ENCODE results near the gene NSUN6. TPM values are rescaled to one million over a fixed set of nuclear protein-coding genes. Genes with fewer than 3 reads are reported as not detected.

NSUN6 gene
- total and polyA plus RNA-seq, 10 of the 15 experiments (the other 5 are each of a cell fraction or from before 2014, with no cell fraction given): 10.2 to 25.0 (median 15.6) TPM

- DNase-seq (ENCODE audit: low read depth, low spot score): no peak
- Histone ChIP-seq H4K20me1 (ENCODE audit: control insufficient read depth, insufficient read depth) (no peaks in the 10 kb centered on the region), H3K27ac (ENCODE audit: control insufficient read depth, insufficient read depth) (no peak overlapping the region), H3K4me2 (ENCODE audit: control insufficient read depth, insufficient read depth) (no peak overlapping the region), H3K79me2 (ENCODE audit: control insufficient read depth, insufficient read depth, low read length) (no peaks in the 10 kb centered on the region), H3K4me3 (no peak overlapping the region), H3K4me1 (ENCODE audit: control insufficient read depth, insufficient read depth, low read length) (peaks cover 3% of the 10 kb centered on the region; the same call in 1 of the 2 replicates), H3K27me3 (replicated peaks in 1 of 2; ENCODE audit: control insufficient read depth in 2 of 2, insufficient read depth in 2 of 2, low read length in 1 of 2) (no peaks in the 10 kb centered on the region), H2AFZ (ENCODE audit: control insufficient read depth, low read depth, low read length) (no peak overlapping the region), H3K9me3 (replicated peaks; ENCODE audit: control insufficient read depth, insufficient read depth, low read length) (no peaks in the 10 kb centered on the region), H3K36me3 (ENCODE audit: control insufficient read depth in 2 of 2, insufficient read depth in 2 of 2, low read length in 1 of 2) (no peaks in the 10 kb centered on the region), H3K9ac (ENCODE audit: control insufficient read depth, insufficient read depth, low read length) (no peak overlapping the region)
- ATAC-seq: no peak
- ChIA-PET SMC1A (ENCODE audit: uncharacterized antibody, unreplicated experiment) (interaction anchor here (1.3 kb wide), 1 partner anchor 42 kb away, joined by 3 read pairs; no protein-coding TSS in a partner anchor), RAD21 (ENCODE audit: unreplicated experiment) (interaction anchor here (3.6 kb wide), 1 partner anchor 100 kb away, joined by 11 read pairs; no protein-coding TSS in a partner anchor), CTCF (interaction anchor here (0.6 to 0.7 kb wide), 2 partner anchors 12 to 25 kb away, joined by 3 read pairs; no protein-coding TSS in a partner anchor), POLR2A (interaction anchor here (0.7 kb wide), 1 partner anchor 82 kb away, joined by 5 read pairs; no protein-coding TSS in a partner anchor)
- no peak for TF ChIP-seq ZNF384 (IDR thresholded peaks at IDR 0.05; ENCODE audit: borderline replicate concordance, low read depth, low read length)
- no peak for TF ChIP-seq RELA (IDR thresholded peaks at IDR 0.05; ENCODE audit: borderline replicate concordance, partially characterized antibody)
- TF ChIP-seq ZBED1 (IDR thresholded peaks at IDR 0.05; ENCODE audit: borderline replicate concordance): no peak
- TF ChIP-seq KDM1A (IDR thresholded peaks at IDR 0.05; ENCODE audit: borderline replicate concordance): no peak
- no peak for TF ChIP-seq STAT3 (IDR thresholded peaks at IDR 0.05; ENCODE audit: low read depth, low read length)
- no peak for TF ChIP-seq JUNB (IDR thresholded peaks at IDR 0.05)
- TF ChIP-seq NR2C1 (IDR thresholded peaks at IDR 0.05): no peak
- TF ChIP-seq MTA3 (IDR thresholded peaks at IDR 0.05; ENCODE audit: borderline replicate concordance, low read length): no peak
- TF ChIP-seq MXI1 (IDR thresholded peaks at IDR 0.05; ENCODE audit: low read depth, low read length): no peak
- no peak for FAIRE-seq
- no TSS peak for BruUV-seq (replicated peaks)
- WGBS (ENCODE audit: insufficient coverage, insufficient replicate concordance, low lambda C conversion rate, missing lambda C conversion rate): 54% methylated on average over 4 of the region's 4 CpGs
- in situ Hi-C loops (cut with MboI) (no loop called here), intact Hi-C loops (cut with micrococcal nuclease; ENCODE audit: unreplicated experiment) (no loop called here)
Measured at GRCh38 chr10:18498998-18499397, 152.4 kb downstream of the NSUN6 start.

Data from GM12878 (cell line).